ENCODE data around the gene FAM186B. TPM values are rescaled to one million over a fixed set of nuclear protein-coding genes. Genes with fewer than 3 reads are reported as not detected.

The FAM186B gene
- total RNA-seq, 6 experiments from 2014 or later: 0.24 to 1.4 (median 0.71) TPM

DNA sequence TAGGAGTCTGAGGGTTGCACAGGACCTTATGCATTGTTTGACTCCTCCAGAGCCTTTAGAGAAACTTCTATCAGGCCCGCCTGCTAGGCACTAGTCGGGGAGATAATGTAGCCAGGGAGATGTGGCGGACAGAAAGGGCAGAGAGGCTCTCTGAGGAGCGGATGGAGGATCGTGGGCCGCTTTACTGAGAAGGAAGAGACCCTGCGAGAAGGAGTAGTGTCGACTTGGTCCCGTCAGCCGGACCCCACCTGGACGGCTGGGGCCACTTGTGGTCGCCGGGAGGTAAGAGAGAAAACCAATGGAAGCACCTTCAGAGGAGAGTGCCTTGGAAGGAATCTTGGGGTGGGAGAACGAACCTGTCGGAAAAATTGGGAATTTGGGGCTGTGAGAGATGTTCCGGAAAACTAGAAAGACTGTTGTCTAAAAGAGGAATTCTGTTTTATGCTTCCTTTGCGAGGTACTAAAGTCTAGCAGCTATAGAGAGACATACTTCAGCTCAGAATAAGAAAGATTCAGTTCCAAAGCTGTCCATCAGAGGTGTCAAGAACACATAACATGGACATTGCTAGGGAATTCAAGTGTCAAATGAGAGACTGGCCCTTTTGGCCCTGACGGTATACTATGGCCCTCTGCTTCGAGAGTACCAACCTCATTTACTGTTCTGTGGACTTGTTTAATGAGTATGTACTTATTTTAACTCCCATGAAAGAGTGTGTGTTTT, 36.8 kb downstream of the FAM186B start:
- TF ChIP-seq CTCF (IDR thresholded peaks at IDR 0.05) (no peak), POLR2A (IDR thresholded peaks at IDR 0.05) (no peak)
- peak in 2 of 4 donors; percentile 6 to 33 for ATAC-seq
- no peak for DNase-seq
- Histone ChIP-seq H3K4me1 (peaks cover 0 to 18% (median 0%) of the 10 kb centered on the region in 4 donors), H3K27me3 (no peaks in the 10 kb centered on the region), H3K27ac (peak overlapping the region in 2 of 3 donors; percentile 87 to 88), H3K9me3 (no peaks in the 10 kb centered on the region), H3K36me3 (peaks cover 0 to 17% (median 7%) of the 10 kb centered on the region in 4 donors), H3K4me3 (peak overlapping the region; percentile 88 to 97 (median 90))
- intact Hi-C loops (cut with DNase I): no loop called here
- WGBS (ENCODE audit: insufficient coverage, low coverage, low lambda C conversion rate, missing lambda C conversion rate): 3% methylated on average over 19 of the region's 19 CpGs

DNA sequence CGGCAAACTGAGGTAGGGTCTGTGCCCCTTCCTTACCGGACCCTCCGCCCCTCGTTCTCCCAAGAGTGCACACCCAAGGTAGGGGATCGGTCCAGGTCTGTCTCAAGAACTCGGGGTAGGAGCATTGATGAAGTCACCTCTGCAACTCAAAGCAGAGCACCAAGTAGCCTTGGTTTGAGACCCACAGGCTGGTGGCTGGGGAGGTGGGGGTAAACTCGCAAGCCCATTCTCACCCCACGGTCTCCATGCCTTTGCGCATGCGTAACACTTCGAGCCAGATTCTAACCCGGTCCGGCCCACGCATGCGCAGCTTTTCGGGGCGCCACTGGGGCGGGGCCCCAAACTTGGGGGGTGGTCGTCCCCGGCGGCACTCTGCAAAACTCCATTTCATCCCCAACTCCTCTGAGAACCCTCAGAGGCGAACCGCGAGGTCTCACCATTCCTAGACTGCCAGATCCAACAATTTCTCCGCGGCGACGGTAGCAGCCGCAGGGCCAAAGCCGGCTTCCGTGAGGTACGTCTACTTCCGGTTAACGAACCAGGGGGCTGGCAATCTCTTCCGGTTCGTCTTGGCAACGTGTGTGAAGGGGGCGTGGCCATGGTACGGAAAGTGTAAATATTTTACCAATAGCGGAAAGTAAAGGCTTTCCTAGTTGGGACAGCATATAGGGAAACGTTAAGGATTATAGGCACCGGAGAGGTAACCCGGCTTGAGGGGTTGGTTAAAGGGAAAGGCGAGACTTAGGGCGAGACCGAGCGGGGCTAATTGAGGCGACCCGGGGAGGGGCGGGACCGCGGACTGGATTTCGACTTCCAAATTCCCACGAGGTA, 37.6 kb downstream of the FAM186B start, which contains the start of gene MCRS1:
Gene MCRS1 (minus strand): TSS at position 532 of the 831 bp plus-strand sequence. CDS start 1,411 bp downstream, outside the sequence.
- DNase-seq (peak; percentile 85 to 92 (median 91)), ATAC-seq (peak; percentile 90 to 98 (median 96))
- peak within 1 kb of the TSS; percentile 88 to 97 (median 90) for H3K4me3 ChIP-seq
- under 1% methylated on average over 38 of the region's 54 CpGs for WGBS (ENCODE audit: insufficient coverage, low coverage, low lambda C conversion rate, missing lambda C conversion rate)
- H3K27ac ChIP-seq: peak within 1 kb of the TSS; percentile 77 to 88 (median 87)
- peaks cover 0 to 25% (median 13%) of the 10 kb centered on the region in 4 donors for H3K36me3 ChIP-seq
- H3K9me3 ChIP-seq: no peaks in the 10 kb centered on the region
- intact Hi-C loops (cut with DNase I): no loop called here
- H3K27me3 ChIP-seq: no peaks in the 10 kb centered on the region
- peaks cover 0 to 18% (median 0%) of the 10 kb centered on the region in 4 donors for H3K4me1 ChIP-seq
- TF ChIP-seq POLR2A (IDR thresholded peaks at IDR 0.05) (peak; percentile 60), CTCF (IDR thresholded peaks at IDR 0.05) (no peak)

DNA sequence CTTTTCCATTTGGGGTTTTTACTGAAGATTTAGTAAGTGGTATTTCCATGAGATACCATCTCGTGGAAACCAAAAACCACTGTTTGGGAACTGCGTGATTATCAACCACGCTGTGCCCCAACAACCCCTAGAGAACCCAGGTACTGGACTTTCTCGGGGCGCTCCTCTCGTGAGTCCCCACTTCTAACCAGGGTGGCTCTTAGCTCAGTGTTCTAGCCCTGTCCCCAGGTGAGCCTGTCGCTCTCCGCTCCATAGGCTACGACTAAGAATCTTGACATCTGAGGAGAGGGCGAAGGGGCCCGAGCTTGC, 38.2 kb downstream of the FAM186B start:
- no peaks in the 10 kb centered on the region for H3K9me3 ChIP-seq
- DNase-seq: no peak
- H3K4me3 ChIP-seq: peak overlapping the region; percentile 88 to 97 (median 90)
- peaks cover 0 to 18% (median 0%) of the 10 kb centered on the region in 4 donors for H3K4me1 ChIP-seq
- no peaks in the 10 kb centered on the region for H3K27me3 ChIP-seq
- H3K27ac ChIP-seq: peak overlapping the region in 1 of 3 donors; percentile 88
- 5% methylated on average over 9 of the region's 11 CpGs for WGBS (ENCODE audit: insufficient coverage, low coverage, low lambda C conversion rate, missing lambda C conversion rate)
- intact Hi-C loops (cut with DNase I): no loop called here
- H3K36me3 ChIP-seq: peaks cover 0 to 30% (median 15%) of the 10 kb centered on the region in 4 donors
- TF ChIP-seq POLR2A (IDR thresholded peaks at IDR 0.05): no peak
- no peak for TF ChIP-seq CTCF (IDR thresholded peaks at IDR 0.05)
- ATAC-seq: peak in 1 of 4 donors; percentile 7

- DNase-seq: no peak
- no CpG with 5 or more reads among the region's 13 CpGs for WGBS (ENCODE audit: insufficient coverage, low coverage, low lambda C conversion rate, missing lambda C conversion rate)
- no peak overlapping the region for H3K4me3 ChIP-seq
- TF ChIP-seq POLR2A (IDR thresholded peaks at IDR 0.05): no peak
- no peak for TF ChIP-seq CTCF (IDR thresholded peaks at IDR 0.05)
- H3K36me3 ChIP-seq: peaks cover 0 to 38% (median 20%) of the 10 kb centered on the region in 4 donors
- no peak overlapping the region for H3K27ac ChIP-seq
- no peaks in the 10 kb centered on the region for H3K9me3 ChIP-seq
- no peaks in the 10 kb centered on the region for H3K27me3 ChIP-seq
- ATAC-seq: no peak
- H3K4me1 ChIP-seq: peaks cover 0 to 18% (median 0%) of the 10 kb centered on the region in 4 donors
- intact Hi-C loops (cut with DNase I): no loop called here
Observed at GRCh38 chr12:49566361-49566760, 39.1 kb downstream of the FAM186B start.

Measured in right lobe of liver (tissue), 6 donors.